HepG2 (cell line): ENCODE results near the gene KLB. TPM values are rescaled to one million over a fixed set of nuclear protein-coding genes. Genes with fewer than 3 reads are reported as not detected.
A peak's percentile ranks its signal among the peaks of the same experiment; 100 is the strongest.

Experiments used
- ATM ChIP-seq: fragments of 450-650 bp; IDR thresholded peaks from 2 replicates; pipeline ENCODE4 v1.7.1; 2017; ENCODE audit warnings: mild to moderate bottlenecking, borderline replicate concordance
- HMGA1 ChIP-seq: sonication (generic); formaldehyde crosslinking; conservative IDR thresholded peaks from 2 replicates; pipeline ENCODE4 v1.4.0; 2020; ENCODE audit warnings: missing genetic modification reagents
- KLF12 ChIP-seq: sonication (generic); formaldehyde crosslinking; IDR thresholded peaks from 2 replicates; pipeline ENCODE4 v1.4.0; 2020; ENCODE audit warnings: missing genetic modification reagents, borderline replicate concordance
- NFE2L1 ChIP-seq: sonication (generic); formaldehyde crosslinking; IDR thresholded peaks from 2 replicates; pipeline ENCODE4 v1.4.0; 2020; ENCODE audit warnings: missing genetic modification reagents, mild to moderate bottlenecking, borderline replicate concordance
- NPAS2 ChIP-seq: sonication (generic); formaldehyde crosslinking; IDR thresholded peaks from 2 replicates; pipeline ENCODE4 v1.8.0; 2022; ENCODE audit warnings: mild to moderate bottlenecking, missing genetic modification reagents, borderline replicate concordance
- PRMT3 ChIP-seq: sonication (generic); formaldehyde crosslinking; IDR thresholded peaks from 2 replicates; pipeline ENCODE4 v1.8.1; 2022; ENCODE audit warnings: low read depth, mild to moderate bottlenecking, moderate library complexity, missing genetic modification reagents, borderline replicate concordance
- REPIN1 ChIP-seq: sonication (generic); formaldehyde crosslinking; IDR thresholded peaks from 2 replicates; pipeline ENCODE4 v1.8.0; 2022; ENCODE audit warnings: missing genetic modification reagents, low read depth, mild to moderate bottlenecking, borderline replicate concordance
- SATB2 ChIP-seq: sonication (generic); formaldehyde crosslinking; IDR thresholded peaks from 2 replicates; pipeline ENCODE4 v1.5.0; 2020; ENCODE audit warnings: missing genetic modification reagents
- SMC3 ChIP-seq: IDR thresholded peaks from 2 replicates; pipeline ENCODE4 v1.6.1; 2011; ENCODE audit warnings: low read length, improper control_type of control experiment
- SP5 ChIP-seq: IDR thresholded peaks from 2 replicates; pipeline ENCODE4 v1.6.1; 2016; ENCODE audit warnings: low read depth, borderline replicate concordance
- TGIF2 ChIP-seq: IDR thresholded peaks from 2 replicates; pipeline ENCODE4 v1.6.1; 2016; ENCODE audit warnings: control low read depth, missing compliant biosample characterization
- ZNF121 ChIP-seq: sonication (generic); formaldehyde crosslinking; IDR thresholded peaks from 2 replicates; pipeline ENCODE4 v1.5.0; 2020; ENCODE audit warnings: mild to moderate bottlenecking, missing genetic modification reagents
- ZNF253 ChIP-seq: sonication (generic); formaldehyde crosslinking; IDR thresholded peaks from 2 replicates; pipeline ENCODE4 v1.8.0; 2022; ENCODE audit warnings: mild to moderate bottlenecking, missing genetic modification reagents, borderline replicate concordance
- ZNF326 ChIP-seq: sonication (generic); formaldehyde crosslinking; IDR thresholded peaks from 2 replicates; pipeline ENCODE4 v1.4.0; 2020; ENCODE audit warnings: missing genetic modification reagents, borderline replicate concordance
- ZNF33A ChIP-seq: sonication (generic); formaldehyde crosslinking; IDR thresholded peaks from 2 replicates; pipeline ENCODE4 v1.5.1; 2020; ENCODE audit warnings: missing genetic modification reagents, mild to moderate bottlenecking, moderate library complexity, borderline replicate concordance
- ZNF720 ChIP-seq: sonication (generic); formaldehyde crosslinking; IDR thresholded peaks from 2 replicates; pipeline ENCODE4 v1.4.0; 2020; ENCODE audit warnings: missing genetic modification reagents
- ZNF746 ChIP-seq: sonication (generic); formaldehyde crosslinking; IDR thresholded peaks from 2 replicates; pipeline ENCODE4 v1.8.0; 2022; ENCODE audit warnings: mild to moderate bottlenecking, missing genetic modification reagents
- ZNF749 ChIP-seq: sonication (generic); formaldehyde crosslinking; IDR thresholded peaks from 2 replicates; pipeline ENCODE4 v1.8.0; 2022; ENCODE audit warnings: mild to moderate bottlenecking, missing genetic modification reagents, moderate library complexity, borderline replicate concordance
- ZNF891 ChIP-seq: sonication (generic); formaldehyde crosslinking; IDR thresholded peaks from 2 replicates; pipeline ENCODE4 v1.5.0; 2020; ENCODE audit warnings: mild to moderate bottlenecking, missing genetic modification reagents
- polyA plus RNA-seq, 8 experiments: library from polyadenylated mRNA; depleted of rRNA in 3 of 8; stranded (reverse) in 7 of 8; unstranded in 1 of 8; fragments of >200 nt; fragmentation: Illumina TruSeq in 4 of 8; extraction: Trizol in 4 of 8; gene quantifications; 2 replicates each; pipeline versions ENCODE4 v1.2.1 to v1.2.3, GENCODE V29; 2011 to 2016; ENCODE audit warnings: low read depth in 4 of 8, missing spikeins in 1 of 8, mixed read lengths in 1 of 8; ENCODE audit not compliant: insufficient read depth in 1 of 8
- total RNA-seq, 5 experiments: library from RNA; depleted of rRNA; stranded (reverse); fragments of >200 nt; fragmentation: Illumina TruSeq; extraction: Trizol; gene quantifications; 2 replicates each; pipeline ENCODE4 v1.2.3, GENCODE V29; 2016; ENCODE audit warnings: low read depth in 1 of 5
- TF ChIP-seq, protein P1 (sequence below): sonication (generic); formaldehyde crosslinking; IDR thresholded peaks from 2 replicates; pipeline ENCODE4 v1.4.0; 2020; ENCODE audit warnings: mild to moderate bottlenecking, missing genetic modification reagents
- TF ChIP-seq, protein P2 (sequence below): sonication (generic); formaldehyde crosslinking; conservative IDR thresholded peaks from 2 replicates; pipeline ENCODE4 v1.8.1; 2023; ENCODE audit warnings: missing genetic modification reagents
- TF ChIP-seq, protein P3 (sequence below), 2 experiments: sonication (generic) in 1 of 2; formaldehyde crosslinking in 1 of 2; IDR thresholded peaks; 2 replicates each; pipeline versions ENCODE4 v1.4.0 to v1.6.1; 2016 to 2020; ENCODE audit warnings: borderline replicate concordance in 1 of 2, low read depth in 1 of 2, mild to moderate bottlenecking in 1 of 2, missing genetic modification reagents in 1 of 2

KLB gene
- total and polyA plus RNA-seq, 2 of the 13 experiments (the other 11 are each of a cell fraction or from before 2014, with no cell fraction given), result 25.3 to 82.0 TPM

DNA sequence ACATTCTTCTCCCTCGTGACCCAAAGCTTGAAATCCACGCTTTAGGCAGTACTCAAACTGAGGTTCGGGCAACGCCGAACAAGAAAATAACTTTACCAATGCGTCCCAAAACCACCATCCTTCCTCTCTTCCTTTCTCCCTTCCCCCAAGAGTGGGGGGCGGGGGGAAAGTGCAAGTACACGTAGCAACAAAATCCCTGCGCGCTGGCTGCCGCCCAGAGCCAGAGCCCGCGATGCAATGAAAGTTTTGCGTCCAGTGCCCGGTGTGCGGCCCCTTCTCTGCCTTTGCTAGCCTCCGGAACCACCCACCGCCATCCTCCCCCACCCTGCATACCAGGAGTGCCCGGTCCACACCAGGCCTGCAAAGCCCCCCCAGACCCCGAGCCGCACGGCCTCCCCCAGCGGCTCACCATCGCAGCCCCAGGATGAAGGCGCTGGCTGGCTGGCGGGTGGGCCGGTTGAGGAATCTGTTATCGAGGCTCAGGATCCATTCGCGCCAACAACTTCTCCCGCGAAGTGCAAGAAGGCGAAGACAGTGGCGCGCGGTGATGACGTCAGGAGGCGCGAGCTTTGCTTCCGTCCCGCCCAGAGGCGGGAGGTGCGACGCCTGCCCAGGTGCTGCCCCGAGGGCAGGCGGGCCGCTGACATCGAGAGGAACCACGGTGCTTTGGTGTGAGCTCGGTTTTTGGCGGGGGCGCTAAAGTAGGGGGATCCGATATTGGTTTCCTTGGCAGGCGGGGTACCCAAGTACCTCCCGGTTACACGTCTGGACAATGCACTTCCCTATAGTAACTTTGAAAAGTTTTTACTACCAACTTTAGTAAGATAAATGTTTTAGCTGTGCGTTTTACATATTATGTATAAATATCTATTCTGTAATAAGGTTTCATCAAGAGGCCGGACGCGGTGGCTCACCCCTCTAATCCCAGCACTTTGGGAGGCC lies 40.6 kb upstream of the KLB start, which contains the start of gene RFC1 (continued):
- TF ChIP-seq NFE2L1 (0 out of 2 replicates have a peak, but pooled peaks have one; percentile 25), ZNF720 (no peak), ZNF749 (CRISPR knock-in tag) (peak; percentile 99), ZNF746 (CRISPR knock-in tag) (peak; percentile 70; the same call in 1 of the 2 replicates), TGIF2 (peak; percentile 97), PRMT3 (CRISPR knock-in tag) (peak; percentile 97), NPAS2 (CRISPR knock-in tag) (no peak), REPIN1 (peak; percentile 95), ZNF326 (CRISPR knock-in tag) (no peak), ZNF121 (CRISPR knock-in tag) (peak; percentile 68), ATM (no peak), ZNF253 (CRISPR knock-in tag) (peak; percentile 99), ZNF33A (CRISPR knock-in tag) (0 out of 2 replicates have a peak, but pooled peaks have one; percentile 42), SP5 (CRISPR knock-in tag) (peak; percentile 80), KLF12 (peak; percentile 79; the same call in 1 of the 2 replicates), SATB2 (CRISPR knock-in tag) (peak; percentile 91), HMGA1 (CRISPR knock-in tag) (no peak), SMC3 (no peak), ZNF891 (peak; percentile 96)
- TF ChIP-seq, protein P1, sequence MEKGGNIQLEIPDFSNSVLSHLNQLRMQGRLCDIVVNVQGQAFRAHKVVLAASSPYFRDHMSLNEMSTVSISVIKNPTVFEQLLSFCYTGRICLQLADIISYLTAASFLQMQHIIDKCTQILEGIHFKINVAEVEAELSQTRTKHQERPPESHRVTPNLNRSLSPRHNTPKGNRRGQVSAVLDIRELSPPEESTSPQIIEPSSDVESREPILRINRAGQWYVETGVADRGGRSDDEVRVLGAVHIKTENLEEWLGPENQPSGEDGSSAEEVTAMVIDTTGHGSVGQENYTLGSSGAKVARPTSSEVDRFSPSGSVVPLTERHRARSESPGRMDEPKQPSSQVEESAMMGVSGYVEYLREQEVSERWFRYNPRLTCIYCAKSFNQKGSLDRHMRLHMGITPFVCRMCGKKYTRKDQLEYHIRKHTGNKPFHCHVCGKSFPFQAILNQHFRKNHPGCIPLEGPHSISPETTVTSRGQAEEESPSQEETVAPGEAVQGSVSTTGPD, result peak; percentile 70
- TF ChIP-seq, protein P2, sequence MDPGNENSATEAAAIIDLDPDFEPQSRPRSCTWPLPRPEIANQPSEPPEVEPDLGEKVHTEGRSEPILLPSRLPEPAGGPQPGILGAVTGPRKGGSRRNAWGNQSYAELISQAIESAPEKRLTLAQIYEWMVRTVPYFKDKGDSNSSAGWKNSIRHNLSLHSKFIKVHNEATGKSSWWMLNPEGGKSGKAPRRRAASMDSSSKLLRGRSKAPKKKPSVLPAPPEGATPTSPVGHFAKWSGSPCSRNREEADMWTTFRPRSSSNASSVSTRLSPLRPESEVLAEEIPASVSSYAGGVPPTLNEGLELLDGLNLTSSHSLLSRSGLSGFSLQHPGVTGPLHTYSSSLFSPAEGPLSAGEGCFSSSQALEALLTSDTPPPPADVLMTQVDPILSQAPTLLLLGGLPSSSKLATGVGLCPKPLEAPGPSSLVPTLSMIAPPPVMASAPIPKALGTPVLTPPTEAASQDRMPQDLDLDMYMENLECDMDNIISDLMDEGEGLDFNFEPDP (CRISPR knock-in tag), result peak; percentile 100
- TF ChIP-seq, protein P3, sequence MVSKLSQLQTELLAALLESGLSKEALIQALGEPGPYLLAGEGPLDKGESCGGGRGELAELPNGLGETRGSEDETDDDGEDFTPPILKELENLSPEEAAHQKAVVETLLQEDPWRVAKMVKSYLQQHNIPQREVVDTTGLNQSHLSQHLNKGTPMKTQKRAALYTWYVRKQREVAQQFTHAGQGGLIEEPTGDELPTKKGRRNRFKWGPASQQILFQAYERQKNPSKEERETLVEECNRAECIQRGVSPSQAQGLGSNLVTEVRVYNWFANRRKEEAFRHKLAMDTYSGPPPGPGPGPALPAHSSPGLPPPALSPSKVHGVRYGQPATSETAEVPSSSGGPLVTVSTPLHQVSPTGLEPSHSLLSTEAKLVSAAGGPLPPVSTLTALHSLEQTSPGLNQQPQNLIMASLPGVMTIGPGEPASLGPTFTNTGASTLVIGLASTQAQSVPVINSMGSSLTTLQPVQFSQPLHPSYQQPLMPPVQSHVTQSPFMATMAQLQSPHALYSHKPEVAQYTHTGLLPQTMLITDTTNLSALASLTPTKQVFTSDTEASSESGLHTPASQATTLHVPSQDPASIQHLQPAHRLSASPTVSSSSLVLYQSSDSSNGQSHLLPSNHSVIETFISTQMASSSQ (IDR thresholded peaks at IDR 0.05; ENCODE audit: low read depth), result peak; percentile 20; the same call in 1 of the 2 replicates
- TF ChIP-seq, protein P3 (CRISPR knock-in tag; IDR thresholded peaks at IDR 0.05; ENCODE audit: borderline replicate concordance), result peak; percentile 92
